Ascending aorta (tissue), 2 donors: ENCODE measurements around the gene IMPA2. TPM values are rescaled to one million over a fixed set of nuclear protein-coding genes. Genes with fewer than 3 reads are reported as not detected.

Experiments used
- DNase-seq, 2 donors: peaks; one replicate each; pipeline ENCODE4 v3.0.0-alpha.2; 2019; ENCODE audit warnings: low spot score in 2 of 2
- H3K27ac ChIP-seq, 2 donors: fragments of 200-600 bp; sonication (generic); one replicate each; pipeline ENCODE4 v1.5.1; 2016 to 2017; ENCODE audit warnings: mild to moderate bottlenecking in 1 of 2
- H3K27me3 ChIP-seq: fragments of 200-600 bp; sonication (generic); one replicate; pipeline ENCODE4 v1.5.1; 2017
- H3K36me3 ChIP-seq, 2 donors: fragments of 200-600 bp; sonication (generic); one replicate each; pipeline ENCODE4 v1.5.1; 2016
- H3K4me1 ChIP-seq, 2 donors: fragments of 200-600 bp; sonication (generic); one replicate each; pipeline ENCODE4 v1.5.1; 2016 to 2017; ENCODE audit warnings: mild to moderate bottlenecking in 1 of 2
- H3K4me3 ChIP-seq, 2 donors: fragments of 200-600 bp; sonication (generic); one replicate each; pipeline ENCODE4 v1.5.1; 2016 to 2017; ENCODE audit warnings: mild to moderate bottlenecking in 1 of 2
- H3K9me3 ChIP-seq, 2 donors: fragments of 200-600 bp; sonication (generic); one replicate each; pipeline ENCODE4 v1.5.1; 2016
- CTCF ChIP-seq, 3 experiments: fragments of 200-600 bp in 2 of 3; fragments of 450-650 bp in 1 of 3; sonication (generic) in 2 of 3; IDR thresholded peaks; one replicate each; pipeline ENCODE4 v1.5.1; 2016 to 2019; ENCODE audit warnings: antibody characterized with exemption in 3 of 3, mild to moderate bottlenecking in 1 of 3, moderate library complexity in 1 of 3
- intact Hi-C: fragments of 100-400 bp; cut with DNase I; formaldehyde crosslinking; loops from one replicate; pipeline ENCODE4 v1.15.1; 2023
- total RNA-seq: library from RNA; depleted of rRNA; stranded (reverse); fragments of >200 nt; gene quantifications from one replicate; pipeline ENCODE4 v1.1.0, GENCODE V29; 2016

The IMPA2 gene
- total RNA-seq, 1 donor from 2014 or later, result 43.4 TPM

GRCh38 chr18:12014086-12014485 lies 32.8 kb downstream of the IMPA2 start:
- Histone ChIP-seq H3K4me1 (no peaks in the 10 kb centered on the region), H3K27ac (no peak overlapping the region), H3K27me3 (no peaks in the 10 kb centered on the region), H3K36me3 (peaks cover 16 to 29% of the 10 kb centered on the region in 2 donors), H3K4me3 (no peak overlapping the region), H3K9me3 (no peaks in the 10 kb centered on the region)
- intact Hi-C loops, result no loop called here
- no peak for TF ChIP-seq CTCF (IDR thresholded peaks at IDR 0.05)
- no peak for DNase-seq

- intact Hi-C loops, result no loop called here
- peaks cover 14 to 25% of the 10 kb centered on the region in 2 donors for H3K36me3 ChIP-seq
- no peaks in the 10 kb centered on the region for H3K9me3 ChIP-seq
- H3K4me3 ChIP-seq, result no peak overlapping the region
- H3K27ac ChIP-seq, result no peak overlapping the region
- no peak for TF ChIP-seq CTCF (IDR thresholded peaks at IDR 0.05)
- no peaks in the 10 kb centered on the region for H3K4me1 ChIP-seq
- no peak for DNase-seq
- no peaks in the 10 kb centered on the region for H3K27me3 ChIP-seq
Measured at GRCh38 chr18:12014521-12015415, 33.5 kb downstream of the IMPA2 start.

GRCh38 chr18:12015416-12016062 lies 34.2 kb downstream of the IMPA2 start:
- H3K9me3 ChIP-seq, result no peaks in the 10 kb centered on the region
- TF ChIP-seq CTCF (IDR thresholded peaks at IDR 0.05), result no peak
- H3K36me3 ChIP-seq, result peaks cover 10 to 21% of the 10 kb centered on the region in 2 donors
- no peaks in the 10 kb centered on the region for H3K4me1 ChIP-seq
- intact Hi-C loops, result no loop called here
- H3K27ac ChIP-seq, result no peak overlapping the region
- DNase-seq, result no peak
- H3K4me3 ChIP-seq, result no peak overlapping the region
- no peaks in the 10 kb centered on the region for H3K27me3 ChIP-seq

- no peaks in the 10 kb centered on the region for H3K4me1 ChIP-seq
Measured at GRCh38 chr18:12017081-12017480, 35.8 kb downstream of the IMPA2 start.

GRCh38 chr18:12018861-12019260 lies 37.6 kb downstream of the IMPA2 start:
- no peak for TF ChIP-seq CTCF (IDR thresholded peaks at IDR 0.05)
- DNase-seq, result no peak
- intact Hi-C loops, result no loop called here
- no peaks in the 10 kb centered on the region for H3K4me1 ChIP-seq
- H3K9me3 ChIP-seq, result no peaks in the 10 kb centered on the region
- H3K36me3 ChIP-seq, result peaks cover 0 to 13% of the 10 kb centered on the region in 2 donors
- H3K27me3 ChIP-seq, result no peaks in the 10 kb centered on the region
- H3K4me3 ChIP-seq, result no peak overlapping the region
- H3K27ac ChIP-seq, result no peak overlapping the region

More at GRCh38 chr18:12017081-12017480, 35.8 kb downstream of the IMPA2 start:
- no peaks in the 10 kb centered on the region for H3K27me3 ChIP-seq
- no peak for DNase-seq
- H3K27ac ChIP-seq, result no peak overlapping the region
- intact Hi-C loops, result no loop called here
- no peak for TF ChIP-seq CTCF (IDR thresholded peaks at IDR 0.05)
- peaks cover under 1 to 19% of the 10 kb centered on the region in 2 donors for H3K36me3 ChIP-seq
- no peaks in the 10 kb centered on the region for H3K9me3 ChIP-seq
- no peak overlapping the region for H3K4me3 ChIP-seq
